K562 (cell line): ENCODE data around the gene ALOXE3. TPM values are rescaled to one million over a fixed set of nuclear protein-coding genes. Genes with fewer than 3 reads are reported as not detected.

Source experiments
- AFF1 ChIP-seq, 2 experiments: fragments of 450-650 bp; IDR thresholded peaks; 2 replicates each; pipeline ENCODE4 v1.6.1; 2018; ENCODE audit warnings: mild to moderate bottlenecking in 2 of 2, low read depth in 1 of 2; ENCODE audit not compliant: partially characterized antibody in 2 of 2
- CBX2 ChIP-seq: fragments of 200-600 bp; sonication (generic); IDR thresholded peaks from one replicate; pipeline ENCODE4 v1.6.1; 2012; ENCODE audit warnings: mild to moderate bottlenecking, low read length, inconsistent platforms; ENCODE audit not compliant: insufficient read depth, poor library complexity, severe bottlenecking
- CCAR2 ChIP-seq: fragments of 200-400 bp; formaldehyde crosslinking; IDR thresholded peaks from 2 replicates; pipeline ENCODE4 v1.6.1; 2017; ENCODE audit warnings: mild to moderate bottlenecking, low read depth, low read length
- HNRNPL ChIP-seq: fragments of 200-400 bp; formaldehyde crosslinking; IDR thresholded peaks from 2 replicates; pipeline ENCODE4 v1.6.1; 2017; ENCODE audit warnings: low read depth, mild to moderate bottlenecking, low read length
- IFI16 ChIP-seq: fragments of 250-450 bp; sonication (Bioruptor Pico); IDR thresholded peaks from 2 replicates; pipeline ENCODE4 v2.1.2; 2022; ENCODE audit warnings: mild to moderate bottlenecking, inconsistent platforms
- MBD2 ChIP-seq: sonication (generic); IDR thresholded peaks from 2 replicates; pipeline ENCODE4 v1.6.1; 2016; ENCODE audit warnings: low read depth, borderline replicate concordance
- MTA1 ChIP-seq: fragments of 450-650 bp; IDR thresholded peaks from 2 replicates; pipeline ENCODE4 v1.6.1; 2017; ENCODE audit warnings: borderline replicate concordance
- POLR3G ChIP-seq: IDR thresholded peaks from 2 replicates; pipeline ENCODE4 v1.6.1; 2011; ENCODE audit not compliant: insufficient read length, insufficient replicate concordance; ENCODE audit errors: extremely low read depth
- RAD51 ChIP-seq: fragments of 450-650 bp; IDR thresholded peaks from 2 replicates; pipeline ENCODE4 v1.7.1; 2016; ENCODE audit warnings: low read depth, mild to moderate bottlenecking, borderline replicate concordance
- RBM25 ChIP-seq: fragments of 200-400 bp; formaldehyde crosslinking; IDR thresholded peaks from 2 replicates; pipeline ENCODE4 v1.6.1; 2018; ENCODE audit warnings: low read length, low read depth, moderate library complexity; ENCODE audit not compliant: severe bottlenecking
- RBM34 ChIP-seq: fragments of 200-400 bp; formaldehyde crosslinking; IDR thresholded peaks from 2 replicates; pipeline ENCODE4 v1.6.1; 2018; ENCODE audit warnings: low read length, borderline replicate concordance; ENCODE audit not compliant: insufficient read depth
- SETDB1 ChIP-seq: IDR thresholded peaks from one replicate; pipeline ENCODE4 v1.6.1; 2012; ENCODE audit warnings: low read length, control low read depth, inconsistent platforms
- SIRT6 ChIP-seq: IDR thresholded peaks from one replicate; pipeline ENCODE4 v1.6.1; 2012; ENCODE audit warnings: low read depth, mild to moderate bottlenecking, control low read depth, inconsistent platforms, low read length, moderate library complexity
- TEAD2 ChIP-seq: fragments of 450-650 bp; IDR thresholded peaks from 2 replicates; pipeline ENCODE4 v1.6.1; 2016; ENCODE audit warnings: missing genetic modification characterization, control low read depth, missing compliant biosample characterization
- XRCC3 ChIP-seq: fragments of 450-650 bp; IDR thresholded peaks from 2 replicates; pipeline ENCODE4 v1.6.1; 2017; ENCODE audit warnings: mild to moderate bottlenecking, moderate library complexity
- YY1 ChIP-seq, 3 experiments: IDR thresholded peaks; 2 replicates each; pipeline ENCODE4 v1.6.1; 2011; ENCODE audit warnings: low read length in 2 of 3, mild to moderate bottlenecking in 2 of 3, moderate library complexity in 2 of 3, borderline replicate concordance in 1 of 3, control low read depth in 1 of 3, low read depth in 1 of 3; ENCODE audit not compliant: insufficient read depth in 3 of 3, insufficient replicate concordance in 2 of 3, control insufficient read depth in 1 of 3, insufficient read length in 1 of 3; ENCODE audit errors: extremely low read depth in 1 of 3
- ZSCAN32 ChIP-seq: fragments of 450-650 bp; formaldehyde crosslinking; IDR thresholded peaks from 2 replicates; pipeline ENCODE4 v1.4.0; 2020; ENCODE audit warnings: mild to moderate bottlenecking, moderate library complexity
- polyA plus RNA-seq, 8 experiments: library from polyadenylated mRNA; depleted of rRNA in 4 of 8; stranded (reverse) in 5 of 8; unstranded in 3 of 8; fragments of >200 nt; fragmentation: Nextera tagmentation in 2 of 8; fragmentation: Illumina TruSeq in 1 of 8; extraction: Ambion mirVana in 2 of 8; extraction: Trizol in 1 of 8; gene quantifications; 2 replicates each; pipeline versions ENCODE4 v1.2.1 to v1.2.3, GENCODE V29; 2011 to 2014; ENCODE audit warnings: inconsistent platforms in 1 of 8, missing spikeins in 1 of 8
- total RNA-seq, 7 experiments: library from RNA; depleted of rRNA in 6 of 7; stranded (reverse); fragments of >200 nt in 6 of 7; fragmentation: Illumina TruSeq in 2 of 7; extraction: Trizol in 2 of 7; gene quantifications; 2 replicates each; pipeline versions ENCODE4 v1.2.1 to v1.2.3, GENCODE V29; 2011 to 2021; ENCODE audit warnings: low replicate concordance in 1 of 7
- TF ChIP-seq, protein P1 (sequence below): sonication (generic); formaldehyde crosslinking; IDR thresholded peaks from 2 replicates; pipeline ENCODE4 v1.8.0; 2022; ENCODE audit warnings: missing genetic modification reagents, mild to moderate bottlenecking, borderline replicate concordance
- TF ChIP-seq, protein P2 (sequence below), 2 experiments: IDR thresholded peaks; 2 replicates each; pipeline ENCODE4 v1.6.1; 2011; ENCODE audit warnings: borderline replicate concordance in 1 of 2, control low read depth in 1 of 2, low read depth in 1 of 2, low read length in 1 of 2, mild to moderate bottlenecking in 1 of 2, mixed read lengths in 1 of 2, moderate library complexity in 1 of 2; ENCODE audit not compliant: insufficient read depth in 1 of 2, insufficient read length in 1 of 2, poor library complexity in 1 of 2, severe bottlenecking in 1 of 2; ENCODE audit errors: extremely low read depth in 1 of 2
- TF ChIP-seq, protein P3 (sequence below): fragments of 250-450 bp; sonication (Bioruptor Pico); IDR thresholded peaks from 2 replicates; pipeline ENCODE4 v1.4.0; 2020

ALOXE3 gene
- total and polyA plus RNA-seq, 9 of the 15 experiments (the other 6 are each of a cell fraction or from before 2014, with no cell fraction given): 0.04 TPM; not detected in 8

GRCh38 chr17:8153957-8154607 lies 35.8 kb upstream of the ALOXE3 start (continued):
- no peak for TF ChIP-seq ZSCAN32
- no peak for TF ChIP-seq SETDB1
- TF ChIP-seq, protein P1, sequence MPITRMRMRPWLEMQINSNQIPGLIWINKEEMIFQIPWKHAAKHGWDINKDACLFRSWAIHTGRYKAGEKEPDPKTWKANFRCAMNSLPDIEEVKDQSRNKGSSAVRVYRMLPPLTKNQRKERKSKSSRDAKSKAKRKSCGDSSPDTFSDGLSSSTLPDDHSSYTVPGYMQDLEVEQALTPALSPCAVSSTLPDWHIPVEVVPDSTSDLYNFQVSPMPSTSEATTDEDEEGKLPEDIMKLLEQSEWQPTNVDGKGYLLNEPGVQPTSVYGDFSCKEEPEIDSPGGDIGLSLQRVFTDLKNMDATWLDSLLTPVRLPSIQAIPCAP (CRISPR knock-in tag): no peak
- TF ChIP-seq CBX2: no peak
- no peak for TF ChIP-seq MTA1
- no peak for TF ChIP-seq MBD2
- TF ChIP-seq RBM34: no peak
- TF ChIP-seq, protein P2, sequence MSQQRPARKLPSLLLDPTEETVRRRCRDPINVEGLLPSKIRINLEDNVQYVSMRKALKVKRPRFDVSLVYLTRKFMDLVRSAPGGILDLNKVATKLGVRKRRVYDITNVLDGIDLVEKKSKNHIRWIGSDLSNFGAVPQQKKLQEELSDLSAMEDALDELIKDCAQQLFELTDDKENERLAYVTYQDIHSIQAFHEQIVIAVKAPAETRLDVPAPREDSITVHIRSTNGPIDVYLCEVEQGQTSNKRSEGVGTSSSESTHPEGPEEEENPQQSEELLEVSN (IDR thresholded peaks at IDR 0.05; ENCODE audit: borderline replicate concordance in 1 of 2, extremely low read depth in 1 of 2, insufficient read depth in 1 of 2, insufficient read length in 1 of 2, low read depth in 1 of 2, low read length in 1 of 2, poor library complexity in 1 of 2, severe bottlenecking in 1 of 2): peak in 1 of 2 experiments; percentile 56
- no peak for TF ChIP-seq RAD51
- TF ChIP-seq AFF1 (IDR thresholded peaks at IDR 0.05; ENCODE audit: low read depth in 1 of 2, partially characterized antibody in 2 of 2): no peak
- TF ChIP-seq IFI16 (CRISPR knock-in tag): no peak
- TF ChIP-seq, protein P3, sequence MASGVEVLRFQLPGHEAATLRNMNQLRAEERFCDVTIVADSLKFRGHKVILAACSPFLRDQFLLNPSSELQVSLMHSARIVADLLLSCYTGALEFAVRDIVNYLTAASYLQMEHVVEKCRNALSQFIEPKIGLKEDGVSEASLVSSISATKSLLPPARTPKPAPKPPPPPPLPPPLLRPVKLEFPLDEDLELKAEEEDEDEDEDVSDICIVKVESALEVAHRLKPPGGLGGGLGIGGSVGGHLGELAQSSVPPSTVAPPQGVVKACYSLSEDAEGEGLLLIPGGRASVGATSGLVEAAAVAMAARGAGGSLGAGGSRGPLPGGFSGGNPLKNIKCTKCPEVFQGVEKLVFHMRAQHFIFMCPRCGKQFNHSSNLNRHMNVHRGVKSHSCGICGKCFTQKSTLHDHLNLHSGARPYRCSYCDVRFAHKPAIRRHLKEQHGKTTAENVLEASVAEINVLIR (CRISPR knock-in tag): peak; percentile 80
- TF ChIP-seq YY1 (IDR thresholded peaks at IDR 0.05; ENCODE audit: borderline replicate concordance in 1 of 3, control insufficient read depth in 1 of 3, extremely low read depth in 1 of 3, insufficient read depth in 3 of 3, insufficient read length in 1 of 3, insufficient replicate concordance in 2 of 3, low read depth in 1 of 3, low read length in 2 of 3): peak in 2 of 3 experiments; percentile 68 to 81
- TF ChIP-seq RBM25: no peak
- TF ChIP-seq POLR3G: no peak
- no peak for TF ChIP-seq SIRT6
- peak; percentile 90 for TF ChIP-seq TEAD2
- TF ChIP-seq CCAR2: no peak
- no peak for TF ChIP-seq HNRNPL
- TF ChIP-seq XRCC3: no peak
